ENCODE results near the gene PRAMEF20.
"Not testable (repeated sequence)": the region's sequence is repeated elsewhere in the genome, so short reads cannot be mapped to it uniquely, and the experiment has no call there.

Gene PRAMEF20

DNA sequence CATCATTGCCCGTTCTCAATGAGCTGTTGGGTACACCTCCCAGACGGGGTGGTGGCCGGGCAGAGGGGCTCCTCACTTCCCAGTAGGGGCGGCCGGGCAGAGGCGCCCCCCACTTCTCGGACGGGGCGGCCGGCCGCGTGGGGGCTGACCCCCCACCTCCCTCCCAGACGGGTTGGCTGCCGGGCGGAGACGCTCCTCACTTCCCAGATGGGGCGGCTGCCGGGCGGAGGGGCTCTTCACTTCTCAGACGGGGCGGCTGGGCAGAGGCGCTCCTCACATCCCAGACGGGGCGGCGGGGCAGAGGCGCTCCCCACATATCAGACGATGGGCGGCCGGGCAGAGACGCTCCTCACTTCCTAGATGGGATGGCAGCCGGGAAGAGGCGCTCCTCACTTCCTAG lies 15.5 kb upstream of the PRAMEF20 start:
- not testable (repeated sequence) for H2AFZ ChIP-seq (ENCODE audit: low read depth, low read length)

DNA sequence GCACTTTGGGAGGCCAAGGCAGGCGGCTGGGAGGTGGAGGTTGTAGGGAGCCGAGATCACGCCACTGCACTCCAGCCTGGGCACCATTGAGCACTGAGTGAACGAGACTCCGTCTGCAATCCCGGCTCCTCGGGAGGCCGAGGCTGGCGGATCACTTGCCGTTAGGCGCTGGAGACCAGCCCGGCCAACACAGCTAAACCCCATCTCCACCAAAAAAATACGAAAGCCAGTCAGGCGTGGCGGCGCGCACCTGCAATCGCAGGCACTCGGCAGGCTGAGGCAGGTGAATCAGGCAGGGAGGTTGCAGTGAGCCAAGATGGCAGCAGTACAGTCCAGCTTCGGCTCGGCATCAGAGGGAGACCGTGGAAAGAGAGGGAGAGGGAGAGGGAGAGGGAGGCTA lies 14.9 kb upstream of the PRAMEF20 start:
- not testable (repeated sequence) for H3K4me3 ChIP-seq (ENCODE audit: low read length); H3K9me3 ChIP-seq (ENCODE audit: insufficient read depth, low read length); H3K27ac ChIP-seq (ENCODE audit: low read length); H3K4me1 ChIP-seq (ENCODE audit: low read length); H3K79me2 ChIP-seq (ENCODE audit: low read length); H3K27me3 ChIP-seq (ENCODE audit: low read depth, low read length); H3K4me2 ChIP-seq (ENCODE audit: low read length); H2AFZ ChIP-seq (ENCODE audit: low read depth, low read length); H3K36me3 ChIP-seq (replicated peaks; ENCODE audit: low read depth, low read length); H3K9ac ChIP-seq (ENCODE audit: low read length); H4K20me1 ChIP-seq (ENCODE audit: insufficient read depth, low read length)

More for the DNA sequence above, 15.5 kb upstream of the PRAMEF20 start:
- H3K4me1 ChIP-seq (ENCODE audit: low read length); H3K9me3 ChIP-seq (ENCODE audit: insufficient read depth, low read length); H3K27ac ChIP-seq (ENCODE audit: low read length); H3K9ac ChIP-seq (ENCODE audit: low read length); H3K36me3 ChIP-seq (replicated peaks; ENCODE audit: low read depth, low read length); H4K20me1 ChIP-seq (ENCODE audit: insufficient read depth, low read length); H3K27me3 ChIP-seq (ENCODE audit: low read depth, low read length); H3K4me3 ChIP-seq (ENCODE audit: low read length); H3K4me2 ChIP-seq (ENCODE audit: low read length); H3K79me2 ChIP-seq (ENCODE audit: low read length): not testable (repeated sequence)

DNA sequence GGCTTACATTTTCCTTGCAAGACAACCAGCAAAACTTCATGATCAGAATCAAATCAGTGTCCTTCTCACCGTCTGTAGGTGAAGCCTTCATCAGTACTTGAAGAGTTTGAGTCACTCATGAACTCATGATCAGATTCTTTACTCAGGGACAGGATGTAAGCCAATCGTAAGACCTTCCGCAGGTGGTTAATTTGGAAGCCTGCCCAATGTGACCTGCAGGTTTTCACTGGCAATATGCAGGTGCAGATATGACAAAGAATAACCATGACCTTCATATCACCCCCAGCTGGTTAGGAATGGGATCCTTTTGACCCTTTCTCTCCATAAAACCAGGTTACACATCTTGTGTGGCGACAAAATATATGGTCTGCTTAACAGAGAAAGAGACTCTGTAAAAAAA lies 2.4 kb upstream of the PRAMEF20 start:
- no peak overlapping the region for H3K27ac ChIP-seq (ENCODE audit: low read length)
- no peak for TF ChIP-seq EZH2phosphoT487 (IDR thresholded peaks at IDR 0.05; ENCODE audit: low read depth)
- TF ChIP-seq, protein P1, sequence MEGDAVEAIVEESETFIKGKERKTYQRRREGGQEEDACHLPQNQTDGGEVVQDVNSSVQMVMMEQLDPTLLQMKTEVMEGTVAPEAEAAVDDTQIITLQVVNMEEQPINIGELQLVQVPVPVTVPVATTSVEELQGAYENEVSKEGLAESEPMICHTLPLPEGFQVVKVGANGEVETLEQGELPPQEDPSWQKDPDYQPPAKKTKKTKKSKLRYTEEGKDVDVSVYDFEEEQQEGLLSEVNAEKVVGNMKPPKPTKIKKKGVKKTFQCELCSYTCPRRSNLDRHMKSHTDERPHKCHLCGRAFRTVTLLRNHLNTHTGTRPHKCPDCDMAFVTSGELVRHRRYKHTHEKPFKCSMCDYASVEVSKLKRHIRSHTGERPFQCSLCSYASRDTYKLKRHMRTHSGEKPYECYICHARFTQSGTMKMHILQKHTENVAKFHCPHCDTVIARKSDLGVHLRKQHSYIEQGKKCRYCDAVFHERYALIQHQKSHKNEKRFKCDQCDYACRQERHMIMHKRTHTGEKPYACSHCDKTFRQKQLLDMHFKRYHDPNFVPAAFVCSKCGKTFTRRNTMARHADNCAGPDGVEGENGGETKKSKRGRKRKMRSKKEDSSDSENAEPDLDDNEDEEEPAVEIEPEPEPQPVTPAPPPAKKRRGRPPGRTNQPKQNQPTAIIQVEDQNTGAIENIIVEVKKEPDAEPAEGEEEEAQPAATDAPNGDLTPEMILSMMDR (IDR thresholded peaks at IDR 0.05; ENCODE audit: low read depth, low read length) = no peak
- H4K20me1 ChIP-seq (ENCODE audit: insufficient read depth, low read length) = no peaks in the 10 kb centered on the region
- no peak overlapping the region for H2AFZ ChIP-seq (ENCODE audit: low read depth, low read length)
- H3K9ac ChIP-seq (ENCODE audit: low read length) = no peak overlapping the region
- H3K36me3 ChIP-seq (replicated peaks; ENCODE audit: low read depth, low read length) = no peaks in the 10 kb centered on the region
- no peaks in the 10 kb centered on the region for H3K9me3 ChIP-seq (ENCODE audit: insufficient read depth, low read length)
- H3K79me2 ChIP-seq (ENCODE audit: low read length) = no peaks in the 10 kb centered on the region
- no peak overlapping the region for H3K4me3 ChIP-seq (ENCODE audit: low read length)
- H3K4me2 ChIP-seq (ENCODE audit: low read length) = no peak overlapping the region
- H3K27me3 ChIP-seq (ENCODE audit: low read depth, low read length) = no peaks in the 10 kb centered on the region
- no peaks in the 10 kb centered on the region for H3K4me1 ChIP-seq (ENCODE audit: low read length)

DNA sequence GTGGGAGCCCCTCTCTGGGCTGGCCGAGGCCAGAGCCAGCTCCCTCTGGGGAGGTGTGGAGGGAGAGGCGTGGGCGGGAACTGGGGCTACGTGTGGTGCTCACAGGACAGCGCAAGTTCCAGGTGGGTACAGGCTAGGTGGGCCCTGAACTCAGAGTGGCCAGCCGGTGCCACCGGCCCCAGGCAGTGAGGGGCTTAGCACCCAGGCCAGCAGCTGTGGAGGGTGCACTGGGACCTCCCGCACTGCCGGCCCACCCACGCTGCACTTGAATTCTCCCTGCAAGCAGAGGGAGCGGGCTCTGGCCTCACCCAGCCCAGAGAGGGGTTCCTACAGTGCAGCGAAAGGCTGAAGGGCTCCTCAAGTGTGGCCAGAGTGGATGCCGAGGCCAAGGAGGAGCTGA lies 20.2 kb downstream of the PRAMEF20 start:
- no peak for TF ChIP-seq EZH2phosphoT487 (IDR thresholded peaks at IDR 0.05; ENCODE audit: low read depth)
- TF ChIP-seq, protein P1 (IDR thresholded peaks at IDR 0.05; ENCODE audit: low read depth, low read length) = no peak
- Histone ChIP-seq H3K27me3 (ENCODE audit: low read depth, low read length) (no peaks in the 10 kb centered on the region), H3K9ac (ENCODE audit: low read length) (no peak overlapping the region), H3K36me3 (replicated peaks; ENCODE audit: low read depth, low read length) (no peaks in the 10 kb centered on the region), H3K4me2 (ENCODE audit: low read length) (no peak overlapping the region), H3K27ac (ENCODE audit: low read length) (no peak overlapping the region), H2AFZ (ENCODE audit: low read depth, low read length) (no peak overlapping the region), H3K9me3 (ENCODE audit: insufficient read depth, low read length) (no peaks in the 10 kb centered on the region), H4K20me1 (ENCODE audit: insufficient read depth, low read length) (no peaks in the 10 kb centered on the region), H3K4me1 (ENCODE audit: low read length) (no peaks in the 10 kb centered on the region), H3K79me2 (ENCODE audit: low read length) (no peaks in the 10 kb centered on the region), H3K4me3 (ENCODE audit: low read length) (no peak overlapping the region)

DNA sequence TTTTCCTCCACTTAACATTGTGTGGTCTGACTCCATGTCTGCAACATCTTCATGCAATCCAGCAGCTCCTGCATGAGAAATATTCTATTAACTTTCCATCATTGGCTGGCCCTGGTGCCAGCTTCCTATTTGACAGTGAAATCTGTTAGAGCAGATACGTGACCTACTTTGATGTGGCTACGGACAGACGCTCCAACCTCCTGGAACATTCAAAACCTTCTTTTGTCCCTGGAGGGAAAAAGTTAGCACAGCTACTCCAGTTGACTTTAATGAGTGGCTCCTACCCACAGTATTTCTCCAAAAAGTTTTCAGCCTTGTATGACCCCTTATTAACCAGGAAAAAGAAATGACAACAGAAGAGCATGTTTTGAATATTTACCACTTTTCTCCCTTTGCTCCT lies 22.0 kb downstream of the PRAMEF20 start:
- Histone ChIP-seq H3K9me3 (ENCODE audit: insufficient read depth, low read length) (no peaks in the 10 kb centered on the region), H4K20me1 (ENCODE audit: insufficient read depth, low read length) (no peaks in the 10 kb centered on the region), H3K4me2 (ENCODE audit: low read length) (no peak overlapping the region), H3K27ac (ENCODE audit: low read length) (no peak overlapping the region), H3K4me3 (ENCODE audit: low read length) (no peak overlapping the region), H3K9ac (ENCODE audit: low read length) (no peak overlapping the region), H2AFZ (ENCODE audit: low read depth, low read length) (no peak overlapping the region), H3K36me3 (replicated peaks; ENCODE audit: low read depth, low read length) (no peaks in the 10 kb centered on the region), H3K79me2 (ENCODE audit: low read length) (no peaks in the 10 kb centered on the region), H3K4me1 (ENCODE audit: low read length) (no peaks in the 10 kb centered on the region), H3K27me3 (ENCODE audit: low read depth, low read length) (no peaks in the 10 kb centered on the region)
- TF ChIP-seq, protein P1 (IDR thresholded peaks at IDR 0.05; ENCODE audit: low read depth, low read length) = no peak
- TF ChIP-seq EZH2phosphoT487 (IDR thresholded peaks at IDR 0.05; ENCODE audit: low read depth) = no peak

DNA sequence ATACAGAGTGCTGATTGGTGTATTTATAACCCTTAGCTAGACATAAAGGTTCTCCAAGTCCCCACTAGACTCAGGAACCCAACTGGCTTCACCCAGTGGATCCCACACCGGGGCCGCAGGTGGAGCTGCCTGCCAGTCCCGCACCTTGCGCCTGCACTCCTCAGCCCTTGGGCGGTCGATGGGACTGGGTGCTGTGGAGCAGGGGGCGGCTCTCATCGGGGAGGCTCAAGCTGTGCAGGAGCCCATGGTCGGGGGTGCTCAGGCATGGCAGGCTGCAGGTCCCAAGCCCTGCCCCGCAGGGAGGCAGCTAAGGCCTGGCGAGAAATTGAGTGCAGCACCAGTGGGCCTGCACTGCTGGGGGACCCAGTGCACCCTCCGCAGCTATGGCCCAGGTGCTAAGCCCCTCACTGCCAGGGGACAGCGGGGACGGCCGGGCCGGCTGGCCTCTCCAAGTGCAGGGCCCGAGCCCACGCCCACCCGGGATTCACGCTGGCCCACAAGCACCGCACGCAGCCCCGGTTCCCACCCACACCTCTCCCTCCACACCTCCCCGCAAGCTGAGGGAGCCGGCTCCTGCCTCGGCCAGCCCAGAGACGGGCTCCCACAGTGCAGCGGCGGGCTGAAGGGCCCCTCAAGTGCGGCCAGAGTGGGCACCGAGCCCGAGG lies 23.6 kb downstream of the PRAMEF20 start:
- H3K79me2 ChIP-seq (ENCODE audit: low read length); H3K4me3 ChIP-seq (ENCODE audit: low read length); H3K27me3 ChIP-seq (ENCODE audit: low read depth, low read length); H3K36me3 ChIP-seq (replicated peaks; ENCODE audit: low read depth, low read length); H4K20me1 ChIP-seq (ENCODE audit: insufficient read depth, low read length); H3K4me1 ChIP-seq (ENCODE audit: low read length); H3K9ac ChIP-seq (ENCODE audit: low read length); H3K27ac ChIP-seq (ENCODE audit: low read length); H2AFZ ChIP-seq (ENCODE audit: low read depth, low read length); H3K9me3 ChIP-seq (ENCODE audit: insufficient read depth, low read length); H3K4me2 ChIP-seq (ENCODE audit: low read length): not testable (repeated sequence)
